Suprapubic skin (tissue), 3 donors: ENCODE data around the gene TREML4.

Experiments used
- CTCF ChIP-seq, 2 donors: fragments of 200-600 bp in 1 of 2; fragments of 450-650 bp in 1 of 2; sonication (generic) in 1 of 2; IDR thresholded peaks; one replicate each; pipeline ENCODE4 v1.5.1; 2016 to 2019; ENCODE audit warnings: antibody characterized with exemption in 2 of 2, mild to moderate bottlenecking in 1 of 2, moderate library complexity in 1 of 2
- EP300 ChIP-seq: sonication (generic); formaldehyde crosslinking; IDR thresholded peaks from one replicate; pipeline ENCODE4 v1.6.1; 2017; ENCODE audit warnings: antibody characterized with exemption

GRCh38 chr6:41255638-41256246, 27.6 kb downstream of the TREML4 start:
- no peak for TF ChIP-seq CTCF (IDR thresholded peaks at IDR 0.05)
- TF ChIP-seq EP300: no peak
